ENCODE results near the gene SEL1L. TPM values are rescaled to one million over a fixed set of nuclear protein-coding genes. Genes with fewer than 3 reads are reported as not detected.

The SEL1L gene
- total RNA-seq, 1 donor from 2014 or later = 104 TPM

DNA sequence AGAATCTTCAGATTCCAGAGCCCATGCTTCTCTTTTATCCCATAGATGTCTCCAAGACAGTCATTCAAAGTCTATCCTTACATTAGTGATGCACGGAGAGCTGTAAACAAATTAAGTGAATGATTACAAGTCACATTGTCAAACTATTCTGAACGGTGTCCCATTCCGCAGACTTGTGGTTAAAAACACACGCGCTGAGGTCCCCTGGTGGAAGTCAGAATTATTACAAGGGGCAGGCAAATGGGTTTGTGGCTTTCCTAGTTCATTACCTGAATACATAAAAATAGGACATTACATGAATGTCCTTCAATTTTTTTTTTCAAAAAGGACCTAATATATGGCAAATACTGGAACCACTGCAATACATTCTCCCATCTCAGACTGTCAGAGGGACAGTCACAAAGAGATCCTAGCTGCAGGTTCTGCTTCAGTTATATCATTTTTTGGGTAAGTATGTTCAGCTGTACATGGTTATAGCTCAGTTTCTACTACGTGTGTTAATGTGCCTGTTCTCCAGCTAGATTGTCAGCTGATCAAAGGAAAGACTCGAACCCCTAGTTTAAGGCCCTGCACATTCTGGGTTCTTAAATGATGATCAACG lies 80.4 kb downstream of the SEL1L start:
- Histone ChIP-seq H3K36me3 (no peaks in the 10 kb centered on the region), H3K27me3 (ENCODE audit: low read depth) (peaks cover 10% of the 10 kb centered on the region), H3K27ac (no peak overlapping the region), H3K9me3 (no peaks in the 10 kb centered on the region), H3K4me3 (no peak overlapping the region), H3K4me1 (peaks cover 17% of the 10 kb centered on the region)
- DNase-seq = no peak
- TF ChIP-seq, protein P1, sequence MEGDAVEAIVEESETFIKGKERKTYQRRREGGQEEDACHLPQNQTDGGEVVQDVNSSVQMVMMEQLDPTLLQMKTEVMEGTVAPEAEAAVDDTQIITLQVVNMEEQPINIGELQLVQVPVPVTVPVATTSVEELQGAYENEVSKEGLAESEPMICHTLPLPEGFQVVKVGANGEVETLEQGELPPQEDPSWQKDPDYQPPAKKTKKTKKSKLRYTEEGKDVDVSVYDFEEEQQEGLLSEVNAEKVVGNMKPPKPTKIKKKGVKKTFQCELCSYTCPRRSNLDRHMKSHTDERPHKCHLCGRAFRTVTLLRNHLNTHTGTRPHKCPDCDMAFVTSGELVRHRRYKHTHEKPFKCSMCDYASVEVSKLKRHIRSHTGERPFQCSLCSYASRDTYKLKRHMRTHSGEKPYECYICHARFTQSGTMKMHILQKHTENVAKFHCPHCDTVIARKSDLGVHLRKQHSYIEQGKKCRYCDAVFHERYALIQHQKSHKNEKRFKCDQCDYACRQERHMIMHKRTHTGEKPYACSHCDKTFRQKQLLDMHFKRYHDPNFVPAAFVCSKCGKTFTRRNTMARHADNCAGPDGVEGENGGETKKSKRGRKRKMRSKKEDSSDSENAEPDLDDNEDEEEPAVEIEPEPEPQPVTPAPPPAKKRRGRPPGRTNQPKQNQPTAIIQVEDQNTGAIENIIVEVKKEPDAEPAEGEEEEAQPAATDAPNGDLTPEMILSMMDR (IDR thresholded peaks at IDR 0.05) = peak; percentile 84
- intact Hi-C loops (cut with DNase I) = loop anchor here (10.0 kb wide), 1 partner anchor 188 kb away; no protein-coding TSS in a partner anchor
- ATAC-seq = peak; percentile 68 to 75

DNA sequence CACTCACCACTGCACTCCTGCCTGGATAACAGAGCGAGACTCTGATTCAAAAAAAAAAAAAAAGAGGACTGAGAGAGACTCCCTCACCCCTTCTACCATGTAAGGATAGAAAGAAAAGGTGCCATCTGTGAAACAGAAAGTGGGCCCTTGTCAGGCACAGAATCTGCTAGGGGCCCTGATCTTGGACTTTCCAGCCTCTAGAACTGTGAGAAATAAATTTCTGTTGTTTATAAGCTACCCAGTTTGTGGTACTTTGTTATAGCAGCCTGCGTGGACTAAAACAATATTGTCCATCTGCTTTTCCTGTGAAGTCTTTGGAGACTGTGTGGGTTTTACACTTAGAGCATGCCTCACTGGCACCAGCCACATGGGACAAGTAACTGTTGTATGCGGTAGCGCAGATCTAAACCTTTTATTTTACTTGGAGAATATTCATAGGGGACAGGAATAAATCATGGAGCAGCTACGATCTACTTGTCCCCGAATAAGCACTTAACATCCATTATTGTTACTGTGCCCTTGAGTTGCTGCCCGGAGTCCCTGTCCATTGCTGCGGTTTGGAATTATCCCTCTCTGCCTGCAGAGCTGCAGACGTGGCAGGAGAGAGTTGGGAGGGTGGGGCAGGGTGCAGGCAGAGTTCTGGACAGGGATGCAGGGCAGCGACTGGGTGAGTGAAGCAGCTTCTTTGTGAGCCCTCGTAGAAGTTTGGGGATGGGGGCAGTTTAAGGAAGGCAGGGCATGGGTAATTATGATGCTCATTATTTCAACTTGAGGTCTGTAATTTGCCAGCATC lies 81.1 kb downstream of the SEL1L start:
- Histone ChIP-seq H3K27me3 (ENCODE audit: low read depth) (peaks cover 10% of the 10 kb centered on the region), H3K9me3 (no peaks in the 10 kb centered on the region), H3K4me3 (no peak overlapping the region), H3K27ac (no peak overlapping the region), H3K4me1 (peaks cover 24% of the 10 kb centered on the region), H3K36me3 (no peaks in the 10 kb centered on the region)
- no peak for DNase-seq
- ATAC-seq = no peak
- intact Hi-C loops (cut with DNase I) = loop anchor here (10.0 kb wide), 1 partner anchor 188 kb away; no protein-coding TSS in a partner anchor
- TF ChIP-seq, protein P1 (IDR thresholded peaks at IDR 0.05) = no peak

DNA sequence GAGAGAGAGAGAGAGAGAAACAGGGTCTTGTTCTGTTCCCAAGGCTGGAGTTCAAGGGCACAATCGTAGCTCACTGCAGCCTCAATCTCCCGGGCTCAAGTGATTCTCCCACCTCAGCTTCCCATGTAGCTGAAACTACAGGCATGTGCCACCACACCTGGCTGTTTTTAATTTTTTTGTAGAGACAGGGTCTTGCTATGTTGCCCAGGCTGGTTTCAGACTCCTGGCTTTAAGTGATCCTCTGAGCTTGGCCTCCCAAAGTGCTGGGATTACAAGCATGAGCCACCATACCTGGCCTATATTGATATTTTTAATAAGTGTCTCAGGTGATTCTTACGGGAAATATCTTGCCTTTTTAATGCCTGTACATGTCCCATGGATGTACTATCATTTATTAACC lies 82.7 kb downstream of the SEL1L start:
- TF ChIP-seq, protein P1 (IDR thresholded peaks at IDR 0.05) = no peak
- Histone ChIP-seq H3K9me3 (no peaks in the 10 kb centered on the region), H3K27ac (no peak overlapping the region), H3K4me1 (peaks cover 26% of the 10 kb centered on the region), H3K4me3 (no peak overlapping the region), H3K36me3 (no peaks in the 10 kb centered on the region), H3K27me3 (ENCODE audit: low read depth) (peaks cover 10% of the 10 kb centered on the region)
- intact Hi-C loops (cut with DNase I) = loop anchor here (10.0 kb wide), 1 partner anchor 186 kb away; no protein-coding TSS in a partner anchor
- DNase-seq = no peak
- no peak for ATAC-seq

DNA sequence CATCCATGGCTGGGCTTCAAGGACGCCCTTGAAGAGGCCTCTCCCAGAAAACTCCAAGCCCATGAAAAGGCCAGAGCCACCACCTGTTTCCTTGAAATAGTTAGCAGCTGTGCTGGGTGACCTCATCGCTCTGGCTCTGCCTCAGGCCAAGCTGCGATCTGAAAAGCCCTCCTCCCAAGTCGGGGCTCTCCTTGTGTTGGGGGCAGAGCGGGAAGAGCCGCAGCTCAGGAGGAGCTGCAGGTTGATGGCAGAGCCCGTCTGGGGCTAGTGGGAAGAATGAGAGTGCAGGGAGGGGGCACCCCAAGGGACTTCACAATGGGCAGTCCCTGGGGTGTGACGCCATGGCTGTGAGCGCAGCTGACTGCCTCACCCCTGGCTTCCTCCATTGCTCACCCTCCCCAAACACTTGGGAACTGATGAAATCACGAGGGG lies 83.5 kb downstream of the SEL1L start:
- intact Hi-C loops (cut with DNase I) = loop anchor here (10.0 kb wide), 1 partner anchor 185 kb away; no protein-coding TSS in a partner anchor
- ATAC-seq = peak; percentile 38 to 63
- peaks cover 26% of the 10 kb centered on the region for H3K4me1 ChIP-seq
- peaks cover 10% of the 10 kb centered on the region for H3K27me3 ChIP-seq (ENCODE audit: low read depth)
- no peaks in the 10 kb centered on the region for H3K36me3 ChIP-seq
- no peaks in the 10 kb centered on the region for H3K9me3 ChIP-seq
- TF ChIP-seq, protein P1 (IDR thresholded peaks at IDR 0.05) = no peak
- no peak overlapping the region for H3K4me3 ChIP-seq
- no peak for DNase-seq
- no peak overlapping the region for H3K27ac ChIP-seq

DNA sequence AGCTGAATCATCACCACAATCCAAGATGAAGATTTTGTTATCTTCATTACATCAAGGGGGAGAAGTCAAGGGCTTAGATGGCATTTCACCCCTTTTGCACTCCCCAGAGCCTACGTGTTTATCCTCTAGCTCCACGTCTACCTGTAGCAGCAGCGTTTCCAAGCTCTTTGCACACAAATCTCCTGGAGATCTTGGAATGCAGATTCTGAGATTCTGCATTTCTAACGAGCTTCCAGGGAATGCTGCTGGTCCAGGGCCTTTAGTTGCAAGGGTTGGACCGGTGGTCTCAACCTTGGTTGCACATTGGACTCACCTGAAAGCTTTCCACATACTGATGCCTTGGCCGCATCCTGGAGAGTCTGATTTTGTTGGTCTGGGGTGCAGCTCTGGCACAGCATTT lies 84.1 kb downstream of the SEL1L start:
- Histone ChIP-seq H3K4me3 (no peak overlapping the region), H3K9me3 (no peaks in the 10 kb centered on the region), H3K27me3 (ENCODE audit: low read depth) (peaks cover 10% of the 10 kb centered on the region), H3K27ac (no peak overlapping the region), H3K36me3 (no peaks in the 10 kb centered on the region), H3K4me1 (peaks cover 26% of the 10 kb centered on the region)
- intact Hi-C loops (cut with DNase I) = no loop called here
- DNase-seq (no peak), ATAC-seq (no peak)
- TF ChIP-seq, protein P1 (IDR thresholded peaks at IDR 0.05) = no peak
